Natural killer cell (primary cell): ENCODE measurements around the gene TPO. TPM values are rescaled to one million over a fixed set of nuclear protein-coding genes. Genes with fewer than 3 reads are reported as not detected.

Experiments used
- ATAC-seq, 3 donors: fragments of 150-1000 bp in 2 of 3; fragments of 200-7000 bp in 1 of 3; cut with Tn5 transposase; 1 replicate in 1 of 3; 2 replicates in 2 of 3; pipeline ENCODE4 v1.10.0; 2021; ENCODE audit warnings: mild to moderate bottlenecking in 2 of 3, moderate library complexity in 2 of 3
- DNase-seq, 2 donors: peaks; one replicate each; pipeline versions ENCODE4 v3.0.0 to v3.0.0-alpha.2; 2013 to 2021; ENCODE audit warnings: mixed read lengths in 1 of 2
- H3K27ac ChIP-seq: one replicate; pipeline ENCODE4 v1.5.1; 2013; ENCODE audit warnings: mild to moderate bottlenecking, low read length
- H3K27me3 ChIP-seq: one replicate; pipeline ENCODE4 v1.6.1; 2013; ENCODE audit warnings: low read length; ENCODE audit not compliant: control insufficient read depth, insufficient read depth
- H3K36me3 ChIP-seq: one replicate; pipeline ENCODE4 v1.6.1; 2013; ENCODE audit warnings: low read length; ENCODE audit not compliant: control insufficient read depth, insufficient read depth
- H3K4me1 ChIP-seq: one replicate; pipeline ENCODE4 v1.6.1; 2013; ENCODE audit warnings: low read length; ENCODE audit not compliant: control insufficient read depth, insufficient read depth
- H3K4me3 ChIP-seq: one replicate; pipeline ENCODE4 v1.5.1; 2013; ENCODE audit warnings: low read length
- H3K9me3 ChIP-seq: one replicate; pipeline ENCODE4 v1.6.1; 2013; ENCODE audit warnings: low read length; ENCODE audit not compliant: control insufficient read depth, insufficient read depth
- H3K27ac Mint-ChIP-seq, 2 donors: one replicate each; pipeline ENCODE4 v1.8.0; 2022; ENCODE audit warnings: mild to moderate bottlenecking in 2 of 2, mixed read lengths in 2 of 2, moderate library complexity in 1 of 2
- H3K27me3 Mint-ChIP-seq, 2 donors: one replicate each; pipeline ENCODE4 v1.8.0; 2022; ENCODE audit warnings: low read depth in 2 of 2, mixed read lengths in 2 of 2
- H3K36me3 Mint-ChIP-seq: one replicate; pipeline ENCODE4 v1.8.0; 2022; ENCODE audit warnings: mixed read lengths
- H3K4me1 Mint-ChIP-seq, 2 donors: one replicate each; pipeline ENCODE4 v1.8.0; 2022; ENCODE audit warnings: mixed read lengths in 2 of 2
- H3K4me3 Mint-ChIP-seq: one replicate; pipeline ENCODE4 v1.8.0; 2022; ENCODE audit warnings: mild to moderate bottlenecking, moderate library complexity, mixed read lengths
- H3K9me3 Mint-ChIP-seq, 2 donors: one replicate each; pipeline ENCODE4 v1.8.0; 2022; ENCODE audit warnings: mixed read lengths in 2 of 2
- CTCF ChIP-seq: fragments of 200-600 bp; IDR thresholded peaks from one replicate; pipeline ENCODE4 v1.8.0; 2022; ENCODE audit warnings: antibody characterized with exemption
- WGBS: methylation state at CpG from one replicate; pipeline ENCODE4 v1.1.7; 2013; ENCODE audit warnings: missing lambda C conversion rate; ENCODE audit not compliant: insufficient coverage; 5-methylcytosine and 5-hydroxymethylcytosine counted together
- intact Hi-C: fragments of 100-400 bp; cut with micrococcal nuclease; formaldehyde crosslinking; loops from one replicate; pipeline ENCODE4 v1.14.2; 2022
- total RNA-seq, 4 donors: library from RNA; stranded (reverse); fragments of 120-200 nt in 1 of 4; gene quantifications; one replicate each; pipeline versions ENCODE4 v1.2.3 to v1.2.4, GENCODE V29; 2013 to 2022

TPO gene
- total RNA-seq, 3 donors from 2014 or later (not counting 1 experiment from before 2014, with no cell fraction given) = not detected

DNA sequence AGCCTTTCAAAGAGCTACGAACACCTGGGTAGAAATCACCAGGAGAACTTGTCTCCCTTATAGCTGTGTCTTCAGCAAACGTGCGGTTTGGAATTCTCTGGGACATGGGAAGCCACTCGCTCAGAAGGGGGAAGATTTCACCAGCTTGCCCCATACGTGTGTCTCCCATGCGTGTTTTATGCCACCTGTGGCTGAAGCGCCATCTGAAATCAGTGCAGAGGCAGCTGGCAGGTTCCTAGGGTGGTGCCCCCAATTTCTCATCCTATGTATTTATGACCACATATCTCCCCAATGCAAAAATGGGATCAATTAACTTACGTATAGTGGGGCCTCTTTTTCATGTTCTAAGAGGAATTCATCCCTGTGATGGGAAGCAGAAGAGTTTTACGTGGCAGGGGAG lies 81.6 kb downstream of the TPO start:
- DNase-seq = no peak
- H3K9me3 ChIP-seq = no peaks in the 10 kb centered on the region
- ATAC-seq = no peak
- H3K36me3 ChIP-seq = no peaks in the 10 kb centered on the region
- Mint-ChIP-seq H3K27me3 (no peaks in the 10 kb centered on the region), H3K27ac (no peak overlapping the region), H3K4me3 (no peak overlapping the region), H3K36me3 (no peaks in the 10 kb centered on the region), H3K4me1 (no peaks in the 10 kb centered on the region), H3K9me3 (no peaks in the 10 kb centered on the region)
- no peaks in the 10 kb centered on the region for H3K4me1 ChIP-seq
- no peak overlapping the region for H3K4me3 ChIP-seq
- WGBS = 87% methylated on average over 9 of the region's 9 CpGs
- H3K27ac ChIP-seq = no peak overlapping the region
- no peak for TF ChIP-seq CTCF
- intact Hi-C loops = no loop called here
- no peaks in the 10 kb centered on the region for H3K27me3 ChIP-seq

GRCh38 chr2:1495676-1496358 lies 82.6 kb downstream of the TPO start:
- 81% methylated on average over 22 of the region's 22 CpGs for WGBS
- no peaks in the 10 kb centered on the region for H3K27me3 Mint-ChIP-seq
- H3K36me3 Mint-ChIP-seq = no peaks in the 10 kb centered on the region
- no peaks in the 10 kb centered on the region for H3K9me3 Mint-ChIP-seq
- ATAC-seq (no peak), DNase-seq (no peak)
- Histone ChIP-seq H3K4me3 (no peak overlapping the region), H3K36me3 (no peaks in the 10 kb centered on the region), H3K27ac (no peak overlapping the region), H3K4me1 (no peaks in the 10 kb centered on the region), H3K27me3 (no peaks in the 10 kb centered on the region), H3K9me3 (no peaks in the 10 kb centered on the region)
- H3K4me1 Mint-ChIP-seq = no peaks in the 10 kb centered on the region
- H3K27ac Mint-ChIP-seq = no peak overlapping the region
- no peak overlapping the region for H3K4me3 Mint-ChIP-seq
- intact Hi-C loops = no loop called here
- TF ChIP-seq CTCF = no peak

DNA sequence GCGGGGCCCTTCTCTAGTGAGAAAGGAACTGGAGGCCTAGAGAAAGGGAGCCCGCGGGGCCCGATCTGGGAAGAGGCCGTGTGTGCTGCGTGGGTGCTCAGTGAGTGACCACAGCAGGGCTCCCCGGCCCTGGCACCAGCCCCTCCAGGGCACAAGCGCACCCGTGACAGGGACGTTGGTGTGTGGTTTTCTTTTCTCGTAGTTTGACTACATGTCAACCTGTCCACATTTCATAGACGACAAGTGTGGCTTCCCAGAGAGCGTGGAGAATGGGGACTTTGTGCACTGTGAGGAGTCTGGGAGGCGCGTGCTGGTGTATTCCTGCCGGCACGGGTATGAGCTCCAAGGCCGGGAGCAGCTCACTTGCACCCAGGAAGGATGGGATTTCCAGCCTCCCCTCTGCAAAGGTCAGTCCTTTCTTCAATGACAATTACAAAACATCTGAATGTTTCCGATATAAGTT lies 83.1 kb downstream of the TPO start:
- no peaks in the 10 kb centered on the region for H3K4me1 ChIP-seq
- Mint-ChIP-seq H3K27me3 (no peaks in the 10 kb centered on the region), H3K9me3 (no peaks in the 10 kb centered on the region), H3K4me3 (no peak overlapping the region), H3K27ac (no peak overlapping the region), H3K36me3 (no peaks in the 10 kb centered on the region), H3K4me1 (no peaks in the 10 kb centered on the region)
- H3K36me3 ChIP-seq = no peaks in the 10 kb centered on the region
- intact Hi-C loops = no loop called here
- 85% methylated on average over 19 of the region's 19 CpGs for WGBS
- H3K27ac ChIP-seq = no peak overlapping the region
- no peak for TF ChIP-seq CTCF
- ATAC-seq = no peak
- H3K27me3 ChIP-seq = no peaks in the 10 kb centered on the region
- no peak for DNase-seq
- H3K4me3 ChIP-seq = no peak overlapping the region
- H3K9me3 ChIP-seq = no peaks in the 10 kb centered on the region

DNA sequence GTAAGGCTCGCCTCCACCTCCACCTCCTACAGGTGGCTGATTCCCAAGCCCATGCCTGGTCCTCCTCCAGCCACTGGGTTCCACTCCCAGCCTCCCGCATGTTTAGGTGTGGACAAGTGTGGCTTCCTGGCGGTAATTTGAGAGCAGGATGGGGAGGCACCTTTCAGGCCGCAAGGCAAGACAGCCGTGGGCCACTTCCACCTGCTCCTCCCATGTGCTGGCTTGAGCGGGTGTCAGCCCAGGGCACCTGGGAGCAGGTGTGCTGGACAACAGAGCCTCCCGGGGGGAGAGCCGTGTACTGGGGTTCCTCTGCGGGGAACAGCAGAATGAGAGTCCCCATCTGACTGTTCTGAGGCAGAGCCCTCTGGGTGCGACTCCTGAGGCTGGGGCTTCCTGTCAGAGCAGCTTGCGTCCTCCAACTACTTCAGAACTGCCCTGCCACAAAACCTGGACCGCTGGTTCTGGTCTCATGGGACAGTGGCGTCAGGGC lies 83.9 kb downstream of the TPO start:
- Mint-ChIP-seq H3K27me3 (no peaks in the 10 kb centered on the region), H3K27ac (no peak overlapping the region), H3K4me3 (no peak overlapping the region), H3K36me3 (no peaks in the 10 kb centered on the region), H3K9me3 (no peaks in the 10 kb centered on the region), H3K4me1 (no peaks in the 10 kb centered on the region)
- 78% methylated on average over 13 of the region's 13 CpGs for WGBS
- H3K9me3 ChIP-seq = no peaks in the 10 kb centered on the region
- no peak overlapping the region for H3K4me3 ChIP-seq
- ATAC-seq = no peak
- H3K36me3 ChIP-seq = no peaks in the 10 kb centered on the region
- no peak overlapping the region for H3K27ac ChIP-seq
- DNase-seq = no peak
- intact Hi-C loops = no loop called here
- H3K4me1 ChIP-seq = no peaks in the 10 kb centered on the region
- TF ChIP-seq CTCF = no peak
- no peaks in the 10 kb centered on the region for H3K27me3 ChIP-seq
